Nephron progenitor cell (in vitro differentiated cells): ENCODE data around the gene HDAC9.
A peak's percentile ranks its signal among the peaks of the same experiment; 100 is the strongest.
"Not testable (repeated sequence)": the region's sequence is repeated elsewhere in the genome, so short reads cannot be mapped to it uniquely, and the experiment has no call there.

Experiments used
- DNase-seq: peaks from one replicate; pipeline ENCODE4 v3.0.0; 2021
- H3K27ac Mint-ChIP-seq: 2 replicates; pipeline ENCODE4 v1.8.0; 2021; ENCODE audit warnings: mild to moderate bottlenecking, moderate library complexity, mixed read lengths
- H3K27me3 Mint-ChIP-seq: 2 replicates; pipeline ENCODE4 v1.8.0; 2021; ENCODE audit warnings: mild to moderate bottlenecking, low read depth, mixed read lengths; ENCODE audit not compliant: poor library complexity
- H3K36me3 Mint-ChIP-seq: 2 replicates; pipeline ENCODE4 v1.8.0; 2021; ENCODE audit warnings: low read depth, mixed read lengths
- H3K4me1 Mint-ChIP-seq: 2 replicates; pipeline ENCODE4 v1.8.0; 2021; ENCODE audit warnings: mixed read lengths
- H3K4me3 Mint-ChIP-seq: 2 replicates; pipeline ENCODE4 v1.8.0; 2021; ENCODE audit warnings: mild to moderate bottlenecking, moderate library complexity, mixed read lengths
- H3K9me3 Mint-ChIP-seq: 2 replicates; pipeline ENCODE4 v1.8.0; 2021; ENCODE audit warnings: mild to moderate bottlenecking, moderate library complexity, mixed read lengths
- CTCF ChIP-seq: fragments of 200-600 bp; sonication (generic); IDR thresholded peaks from 2 replicates; pipeline ENCODE4 v1.5.0; 2021; ENCODE audit warnings: antibody characterized with exemption

The HDAC9 gene

GRCh38 chr7:18724318-18724717, 228.8 kb downstream of the HDAC9 start:
- TF ChIP-seq CTCF = no peak
- H3K27ac Mint-ChIP-seq = no peak overlapping the region
- H3K9me3 Mint-ChIP-seq = no peaks in the 10 kb centered on the region
- no peaks in the 10 kb centered on the region for H3K36me3 Mint-ChIP-seq
- H3K4me1 Mint-ChIP-seq = peaks cover 30% of the 10 kb centered on the region
- peaks cover 3% of the 10 kb centered on the region for H3K27me3 Mint-ChIP-seq
- no peak overlapping the region for H3K4me3 Mint-ChIP-seq
- DNase-seq = no peak

GRCh38 chr7:18727115-18727870, 231.7 kb downstream of the HDAC9 start:
- Mint-ChIP-seq H3K27ac (peak overlapping the region; percentile 81), H3K36me3 (no peaks in the 10 kb centered on the region), H3K4me3 (no peak overlapping the region), H3K27me3 (peaks cover 3% of the 10 kb centered on the region), H3K4me1 (peaks cover 44% of the 10 kb centered on the region), H3K9me3 (no peaks in the 10 kb centered on the region)
- DNase-seq = peak; percentile 10
- no peak for TF ChIP-seq CTCF

- not testable (repeated sequence) for H3K27ac Mint-ChIP-seq, DNase-seq, H3K4me3 Mint-ChIP-seq, H3K36me3 Mint-ChIP-seq, H3K27me3 Mint-ChIP-seq, H3K4me1 Mint-ChIP-seq
- H3K9me3 Mint-ChIP-seq = peaks cover 42% of the 10 kb centered on the region
Measured at GRCh38 chr7:18736012-18736411, 240.5 kb downstream of the HDAC9 start.

- no peak for DNase-seq
- Mint-ChIP-seq H3K36me3 (peaks cover 5% of the 10 kb centered on the region), H3K27ac (no peak overlapping the region), H3K4me1 (no peaks in the 10 kb centered on the region), H3K4me3 (no peak overlapping the region), H3K27me3 (no peaks in the 10 kb centered on the region), H3K9me3 (peaks cover 28% of the 10 kb centered on the region)
- no peak for TF ChIP-seq CTCF
Measured at GRCh38 chr7:18740579-18740988, 245.0 kb downstream of the HDAC9 start.

GRCh38 chr7:18753972-18754610, 258.5 kb downstream of the HDAC9 start:
- no peaks in the 10 kb centered on the region for H3K9me3 Mint-ChIP-seq
- DNase-seq = no peak

GRCh38 chr7:18754766-18755165, 259.2 kb downstream of the HDAC9 start:
- Mint-ChIP-seq H3K9me3 (no peaks in the 10 kb centered on the region), H3K4me1 (peaks cover 9% of the 10 kb centered on the region), H3K4me3 (no peak overlapping the region), H3K27ac (no peak overlapping the region), H3K27me3 (no peaks in the 10 kb centered on the region), H3K36me3 (no peaks in the 10 kb centered on the region)
- no peak for TF ChIP-seq CTCF
- DNase-seq = no peak

More at GRCh38 chr7:18753972-18754610, 258.5 kb downstream of the HDAC9 start:
- peaks cover 3% of the 10 kb centered on the region for H3K4me1 Mint-ChIP-seq
- no peak for TF ChIP-seq CTCF
- no peak overlapping the region for H3K4me3 Mint-ChIP-seq
- H3K36me3 Mint-ChIP-seq = no peaks in the 10 kb centered on the region
- no peak overlapping the region for H3K27ac Mint-ChIP-seq
- no peaks in the 10 kb centered on the region for H3K27me3 Mint-ChIP-seq
